ENCODE data around the gene COL18A1. TPM values are rescaled to one million over a fixed set of nuclear protein-coding genes. Genes with fewer than 3 reads are reported as not detected.

Gene COL18A1
- polyA plus RNA-seq, 1 donor (not counting 4 experiments of a cell fraction or from before 2014, with no cell fraction given): 13.0 TPM

DNA sequence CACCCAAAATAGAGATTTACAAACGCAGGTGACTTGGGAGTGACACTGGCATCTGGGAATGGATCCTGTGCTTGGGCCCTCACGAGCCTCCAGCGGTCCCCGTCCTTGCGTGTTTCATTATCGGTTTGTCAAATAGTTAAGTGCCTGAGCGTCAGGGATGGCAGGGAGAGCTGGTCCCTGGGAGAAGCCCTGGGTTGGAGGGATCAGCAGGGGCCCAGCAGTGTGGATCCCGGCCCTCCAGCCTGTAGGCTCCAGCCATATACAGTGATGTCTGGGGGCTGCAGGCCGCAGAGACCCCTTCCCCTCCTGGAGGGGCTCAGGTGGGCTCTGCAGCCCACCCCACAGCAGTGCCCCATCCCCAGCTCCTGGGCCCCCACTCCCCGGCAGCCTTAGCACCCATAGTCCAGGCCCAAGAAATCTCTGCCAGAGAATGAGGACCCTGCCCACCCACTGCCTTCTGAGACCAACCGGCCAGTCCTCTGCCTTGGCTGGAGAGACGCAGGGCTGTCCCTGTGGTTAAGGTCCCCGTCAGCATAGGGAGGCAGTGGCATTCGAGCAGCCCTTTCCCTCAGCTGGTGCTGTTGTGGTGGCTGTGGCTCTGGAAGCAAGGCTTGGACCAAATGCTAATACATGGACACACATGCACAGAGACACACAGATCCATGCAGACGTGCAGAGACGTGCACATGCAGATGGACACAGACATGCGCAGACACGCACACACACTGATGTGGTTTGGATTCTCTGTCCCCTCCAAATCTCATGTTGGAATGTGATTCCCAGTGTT, 139.7 kb downstream of the COL18A1 start:
- dilution Hi-C loops (cut with MboI; ENCODE audit: extremely low pct_ligation_motif_present, low sequenced_read_pairs): no loop called here
- FAIRE-seq: no peak

DNA sequence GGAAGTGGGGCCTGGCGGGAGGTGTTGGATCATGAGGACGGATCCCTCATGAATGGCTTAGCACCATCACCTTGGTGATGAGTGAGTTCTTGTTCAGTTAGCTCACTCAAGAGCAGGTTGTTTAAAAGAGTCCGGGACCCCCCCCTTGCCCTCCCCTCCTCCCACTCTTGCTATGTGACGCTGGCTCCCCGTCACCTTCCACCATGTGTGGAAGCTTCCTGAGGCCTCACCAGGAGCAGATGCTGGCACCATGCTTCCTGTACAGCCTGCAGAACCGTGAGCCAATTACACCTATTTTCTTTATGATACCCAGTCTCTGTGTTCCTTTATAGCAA, 140.2 kb downstream of the COL18A1 start:
- no peak for DNase-seq (ENCODE audit: low read depth, low spot score)
- peaks cover 10% of the 10 kb centered on the region for H3K4me1 ChIP-seq (ENCODE audit: control insufficient read depth, extremely low read depth, insufficient read depth, low read length)

More for the DNA sequence above, 139.7 kb downstream of the COL18A1 start:
- Histone ChIP-seq H3K79me2 (ENCODE audit: control insufficient read depth, insufficient read depth, low read length) (no peaks in the 10 kb centered on the region), H3K27ac (ENCODE audit: control insufficient read depth, insufficient read depth, low read length) (no peak overlapping the region), H3K4me2 (ENCODE audit: control insufficient read depth, extremely low read depth, insufficient read depth, low read depth, low read length) (no peak overlapping the region), H3K4me1 (ENCODE audit: control insufficient read depth, extremely low read depth, insufficient read depth, low read length) (peaks cover 10% of the 10 kb centered on the region), H2AFZ (ENCODE audit: control insufficient read depth, low read length) (no peak overlapping the region), H3K36me3 (ENCODE audit: control insufficient read depth in 2 of 2, extremely low read depth in 1 of 2, insufficient read depth in 2 of 2, low read length in 2 of 2) (no peaks in the 10 kb centered on the region), H3K9me3 (ENCODE audit: control insufficient read depth, low read depth, low read length) (no peaks in the 10 kb centered on the region), H3K4me3 (ENCODE audit: control insufficient read depth in 2 of 3, extremely low read depth in 1 of 3, insufficient read depth in 2 of 3, low read depth in 1 of 3, low read length in 3 of 3) (no peak overlapping the region), H3K9ac (ENCODE audit: control insufficient read depth, extremely low read depth, insufficient read depth, low read length) (no peak overlapping the region), H3K9me1 (ENCODE audit: control insufficient read depth, extremely low read depth, insufficient read depth, low read length) (no peaks in the 10 kb centered on the region), H3K27me3 (ENCODE audit: control insufficient read depth, extremely low read depth, insufficient read depth, low read length) (peaks cover 2% of the 10 kb centered on the region), H4K20me1 (ENCODE audit: control insufficient read depth, extremely low read depth, insufficient read depth, low read length) (no peaks in the 10 kb centered on the region)
- no peak for DNase-seq (ENCODE audit: low read depth, low spot score)
- TF ChIP-seq, protein P1, sequence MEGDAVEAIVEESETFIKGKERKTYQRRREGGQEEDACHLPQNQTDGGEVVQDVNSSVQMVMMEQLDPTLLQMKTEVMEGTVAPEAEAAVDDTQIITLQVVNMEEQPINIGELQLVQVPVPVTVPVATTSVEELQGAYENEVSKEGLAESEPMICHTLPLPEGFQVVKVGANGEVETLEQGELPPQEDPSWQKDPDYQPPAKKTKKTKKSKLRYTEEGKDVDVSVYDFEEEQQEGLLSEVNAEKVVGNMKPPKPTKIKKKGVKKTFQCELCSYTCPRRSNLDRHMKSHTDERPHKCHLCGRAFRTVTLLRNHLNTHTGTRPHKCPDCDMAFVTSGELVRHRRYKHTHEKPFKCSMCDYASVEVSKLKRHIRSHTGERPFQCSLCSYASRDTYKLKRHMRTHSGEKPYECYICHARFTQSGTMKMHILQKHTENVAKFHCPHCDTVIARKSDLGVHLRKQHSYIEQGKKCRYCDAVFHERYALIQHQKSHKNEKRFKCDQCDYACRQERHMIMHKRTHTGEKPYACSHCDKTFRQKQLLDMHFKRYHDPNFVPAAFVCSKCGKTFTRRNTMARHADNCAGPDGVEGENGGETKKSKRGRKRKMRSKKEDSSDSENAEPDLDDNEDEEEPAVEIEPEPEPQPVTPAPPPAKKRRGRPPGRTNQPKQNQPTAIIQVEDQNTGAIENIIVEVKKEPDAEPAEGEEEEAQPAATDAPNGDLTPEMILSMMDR (optimal IDR thresholded peaks at IDR 0.05 in 1 of 3, IDR thresholded peaks at IDR 0.05 in 1 of 3, conservative IDR thresholded peaks at IDR 0.05 in 1 of 3; ENCODE audit: extremely low read depth in 1 of 3, insufficient read depth in 2 of 3, low read length in 3 of 3): no peak
- TF ChIP-seq EZH2 (IDR thresholded peaks at IDR 0.05; ENCODE audit: low read length): no peak

More for the DNA sequence above, 140.2 kb downstream of the COL18A1 start:
- dilution Hi-C loops (cut with MboI; ENCODE audit: extremely low pct_ligation_motif_present, low sequenced_read_pairs): no loop called here
- TF ChIP-seq EZH2 (IDR thresholded peaks at IDR 0.05; ENCODE audit: low read length): no peak
- TF ChIP-seq, protein P1 (optimal IDR thresholded peaks at IDR 0.05 in 1 of 3, IDR thresholded peaks at IDR 0.05 in 1 of 3, conservative IDR thresholded peaks at IDR 0.05 in 1 of 3; ENCODE audit: extremely low read depth in 1 of 3, insufficient read depth in 2 of 3, low read length in 3 of 3): no peak
- FAIRE-seq: no peak
- Histone ChIP-seq H2AFZ (ENCODE audit: control insufficient read depth, low read length) (no peak overlapping the region), H3K9me1 (ENCODE audit: control insufficient read depth, extremely low read depth, insufficient read depth, low read length) (no peaks in the 10 kb centered on the region), H3K79me2 (ENCODE audit: control insufficient read depth, insufficient read depth, low read length) (no peaks in the 10 kb centered on the region), H3K36me3 (ENCODE audit: control insufficient read depth in 2 of 2, extremely low read depth in 1 of 2, insufficient read depth in 2 of 2, low read length in 2 of 2) (no peaks in the 10 kb centered on the region), H3K27me3 (ENCODE audit: control insufficient read depth, extremely low read depth, insufficient read depth, low read length) (peaks cover 2% of the 10 kb centered on the region), H3K9ac (ENCODE audit: control insufficient read depth, extremely low read depth, insufficient read depth, low read length) (no peak overlapping the region), H3K4me2 (ENCODE audit: control insufficient read depth, extremely low read depth, insufficient read depth, low read depth, low read length) (no peak overlapping the region), H4K20me1 (ENCODE audit: control insufficient read depth, extremely low read depth, insufficient read depth, low read length) (no peaks in the 10 kb centered on the region), H3K9me3 (ENCODE audit: control insufficient read depth, low read depth, low read length) (no peaks in the 10 kb centered on the region), H3K4me3 (ENCODE audit: control insufficient read depth in 2 of 3, extremely low read depth in 1 of 3, insufficient read depth in 2 of 3, low read depth in 1 of 3, low read length in 3 of 3) (no peak overlapping the region), H3K27ac (ENCODE audit: control insufficient read depth, insufficient read depth, low read length) (no peak overlapping the region)

Data from keratinocyte (primary cell).